Iris pigment epithelial cell (primary cell): Measurements from ENCODE around the gene BEND7.
A peak's percentile ranks its signal among the peaks of the same experiment; 100 is the strongest.

Experiments
- DNase-seq: peaks from one replicate; pipeline ENCODE4 v3.0.0-alpha.2; 2011; ENCODE audit warnings: low read depth

The BEND7 gene

GRCh38 chr10:13520194-13520593 lies 8.6 kb downstream of the BEND7 start:
- no peak for DNase-seq

DNA sequence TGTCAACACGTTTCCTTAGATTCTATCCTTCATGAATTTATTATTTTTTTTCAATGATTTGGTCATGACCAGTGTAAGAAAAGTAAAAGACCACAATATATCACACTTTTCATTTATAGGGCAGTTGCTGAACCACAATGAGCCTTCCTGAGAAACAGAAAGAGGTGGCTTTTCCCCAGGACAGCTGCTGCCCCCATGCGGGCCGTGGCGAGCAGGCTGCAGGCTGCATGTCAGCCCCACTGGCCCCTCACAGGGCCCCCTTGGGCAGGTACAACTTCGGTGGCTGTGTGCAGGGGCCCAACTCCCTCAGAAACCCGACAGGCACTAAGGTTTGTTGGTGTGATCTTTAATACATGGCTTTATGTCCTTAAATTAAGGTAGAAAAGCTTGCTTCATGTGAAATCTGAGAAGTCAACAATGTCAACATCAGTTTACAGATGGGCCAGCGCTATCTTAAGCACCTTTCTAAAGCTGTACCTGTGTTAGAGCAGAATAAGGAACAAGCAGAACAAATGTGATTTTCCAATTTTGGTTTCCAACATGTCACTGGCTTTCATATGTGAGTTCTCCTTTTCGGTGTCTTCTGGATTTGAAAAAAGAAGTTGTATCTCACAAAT lies 10.6 kb downstream of the BEND7 start:
- DNase-seq: peak; percentile 32

DNA sequence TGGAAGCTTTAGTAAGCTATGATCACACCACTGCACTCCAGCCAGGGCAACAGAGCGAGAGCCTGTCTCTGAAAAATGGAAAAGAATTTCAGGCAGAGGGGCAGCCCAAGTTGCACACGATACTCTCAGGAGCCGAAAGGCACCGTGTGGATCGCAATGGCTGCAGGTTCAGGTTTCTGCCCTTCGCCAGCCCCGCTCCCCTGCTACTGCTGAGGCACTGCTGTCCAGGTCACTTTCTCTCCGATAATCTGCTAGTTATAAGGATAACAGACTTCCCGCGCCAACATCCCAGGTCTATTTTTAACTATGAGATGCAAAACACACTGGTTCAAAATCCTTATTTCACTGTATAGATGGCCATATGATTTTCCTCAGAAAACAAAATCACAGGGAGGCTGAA lies 11.1 kb downstream of the BEND7 start:
- DNase-seq: no peak

DNA sequence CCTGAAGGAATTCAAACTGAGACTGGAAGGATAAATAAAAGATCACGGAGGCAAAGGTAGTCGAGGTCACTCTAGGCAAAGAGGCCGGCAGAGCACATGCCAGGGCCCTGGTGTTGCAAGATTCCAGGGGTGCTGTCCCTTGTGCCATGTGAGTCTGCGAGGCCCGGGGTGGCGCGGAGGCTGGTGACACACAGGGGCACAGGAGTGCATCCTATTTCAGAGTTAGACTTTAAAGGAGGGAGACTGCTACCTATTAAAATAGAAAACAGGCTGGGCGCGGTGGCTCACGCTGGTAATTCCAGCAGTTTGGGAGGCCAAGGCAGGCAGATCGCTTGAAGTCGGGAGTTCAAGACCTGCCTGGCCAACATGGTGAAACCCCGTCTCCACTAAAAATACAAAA lies 12.6 kb downstream of the BEND7 start:
- no peak for DNase-seq

DNA sequence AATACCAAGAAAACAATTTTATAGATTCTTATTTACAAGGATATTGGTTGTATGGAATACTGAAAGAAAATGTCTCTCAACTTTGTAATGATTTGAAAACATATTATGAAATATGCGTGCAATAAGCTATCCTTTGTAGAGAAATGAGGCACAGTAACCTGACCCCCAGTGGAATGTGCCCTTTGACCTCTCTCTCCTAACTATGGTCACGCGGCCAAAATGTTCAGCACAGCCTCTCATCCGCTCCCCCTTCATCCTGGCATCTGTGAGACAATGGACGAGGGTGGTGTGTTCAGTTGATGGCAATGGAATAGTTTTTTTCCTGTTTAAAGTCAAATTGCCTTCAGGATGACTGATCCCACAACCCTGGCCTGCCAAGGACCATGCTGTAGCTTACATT lies 13.3 kb downstream of the BEND7 start:
- DNase-seq: no peak

GRCh38 chr10:13514296-13514695 lies 14.5 kb downstream of the BEND7 start:
- no peak for DNase-seq

DNA sequence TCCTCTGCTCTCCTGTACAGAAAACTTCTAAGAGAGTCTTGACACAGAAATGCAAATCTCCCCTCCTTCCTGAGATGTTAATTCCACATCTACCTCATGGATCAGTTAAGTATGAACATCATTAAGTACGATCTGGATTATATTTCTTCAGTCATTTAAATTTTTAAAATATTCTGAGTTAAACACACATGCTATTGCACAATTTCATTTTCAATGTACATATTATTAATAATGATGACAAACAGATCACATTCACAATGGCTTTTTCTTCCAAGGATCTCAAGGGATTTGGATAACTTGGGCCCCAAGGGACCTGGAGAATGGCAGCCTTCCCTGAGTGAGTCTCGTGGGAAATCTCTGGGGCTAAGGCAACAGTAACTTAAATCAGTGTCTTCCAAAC lies 16.2 kb downstream of the BEND7 start:
- no peak for DNase-seq

DNA sequence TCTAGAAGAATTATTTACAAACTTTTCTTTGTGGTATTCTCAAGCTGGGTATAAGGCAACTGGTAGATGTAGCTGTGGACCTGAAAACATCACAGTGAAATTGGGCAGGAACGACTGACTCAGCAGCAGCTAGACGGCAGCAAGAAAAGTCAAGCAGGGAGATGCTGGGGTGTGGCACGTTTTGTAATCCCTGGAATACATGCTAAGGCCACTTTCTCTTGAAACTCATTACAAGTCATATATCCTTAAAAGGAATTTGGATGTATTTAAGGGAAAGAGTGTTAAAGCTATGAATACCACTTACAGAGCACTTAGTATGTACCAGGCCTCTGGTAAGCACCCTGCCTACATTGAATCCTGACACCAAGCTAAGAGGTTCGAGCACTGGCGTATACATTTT lies 17.4 kb downstream of the BEND7 start:
- DNase-seq: no peak

GRCh38 chr10:13505052-13505680 lies 23.6 kb downstream of the BEND7 start:
- DNase-seq: no peak

DNA sequence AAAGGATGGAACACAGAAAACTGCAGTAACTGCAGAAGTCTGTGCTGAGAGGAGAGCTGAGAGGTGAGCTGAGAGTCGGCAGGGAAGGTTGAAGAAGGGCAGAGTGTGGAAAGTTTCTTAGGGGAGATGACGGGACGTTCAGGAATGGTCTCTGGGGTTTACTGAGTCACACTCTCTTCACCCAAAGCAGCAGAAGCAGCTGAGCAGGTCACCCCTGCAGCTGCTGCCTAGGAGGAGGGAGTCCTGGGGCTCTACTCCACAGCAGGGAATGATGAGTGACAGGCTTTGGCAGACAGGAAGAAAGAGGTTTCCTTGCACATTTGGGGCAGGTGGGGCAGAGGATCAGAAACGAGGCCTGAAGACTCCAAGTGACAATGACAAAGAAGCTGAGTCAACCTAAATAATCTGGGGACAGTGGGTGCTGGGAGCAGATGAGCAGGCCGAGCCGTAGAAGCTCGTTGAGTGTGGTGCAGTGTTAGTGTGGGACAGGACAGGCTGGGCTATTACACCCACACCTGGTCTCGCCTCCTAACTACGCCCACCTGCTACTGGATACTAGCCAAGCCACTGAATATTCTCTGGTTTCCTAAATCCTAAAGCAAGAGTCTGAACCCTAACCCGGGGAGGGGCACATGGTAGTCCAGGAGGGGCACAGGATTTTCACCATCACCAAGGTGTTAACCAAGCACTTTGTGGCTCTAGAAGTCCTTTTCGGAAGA lies 24.9 kb downstream of the BEND7 start:
- DNase-seq: peak; percentile 86

GRCh38 chr10:13502380-13502779 lies 26.4 kb downstream of the BEND7 start:
- no peak for DNase-seq

DNA sequence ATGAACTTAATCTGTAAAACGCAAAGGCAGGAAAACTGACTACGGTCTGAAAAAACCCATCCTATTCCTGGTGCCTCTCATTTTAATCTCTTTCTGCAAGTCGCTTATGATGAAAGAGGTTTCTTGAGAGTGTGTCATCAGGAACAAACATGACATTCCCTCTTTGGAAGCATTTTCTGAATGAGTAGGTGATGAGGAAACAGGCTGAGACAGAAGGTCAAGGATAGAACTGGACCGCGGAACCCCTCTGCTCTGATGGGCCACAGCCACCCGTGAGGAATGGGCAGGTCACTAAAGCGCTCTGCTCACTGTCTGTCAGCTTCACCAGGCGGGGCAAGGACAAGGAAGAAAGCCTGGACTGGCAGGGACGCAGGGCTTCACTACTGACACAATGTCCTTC lies 28.6 kb downstream of the BEND7 start:
- peak; percentile 5 for DNase-seq

DNA sequence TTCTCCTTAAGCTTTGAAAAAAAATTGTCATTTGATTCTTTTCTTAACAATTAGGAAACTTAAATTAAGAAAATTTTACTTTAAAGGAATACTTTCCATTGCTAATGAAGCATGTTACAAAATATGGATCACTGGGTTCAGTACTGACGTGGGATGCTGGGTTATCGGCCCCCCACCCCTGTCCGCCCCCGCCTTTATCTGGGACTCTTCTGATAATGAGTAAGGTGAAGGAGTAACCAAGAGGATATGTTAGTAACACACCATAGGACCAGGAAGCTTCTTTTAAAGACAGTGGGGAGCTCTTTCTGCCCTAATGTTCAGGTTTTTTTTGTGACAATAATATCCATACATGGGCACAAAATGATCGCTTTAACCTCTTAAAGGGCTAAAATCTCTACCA lies 29.7 kb downstream of the BEND7 start:
- DNase-seq: no peak

- no peak for DNase-seq
Measured at GRCh38 chr10:13496931-13497330, 31.9 kb downstream of the BEND7 start.

DNA sequence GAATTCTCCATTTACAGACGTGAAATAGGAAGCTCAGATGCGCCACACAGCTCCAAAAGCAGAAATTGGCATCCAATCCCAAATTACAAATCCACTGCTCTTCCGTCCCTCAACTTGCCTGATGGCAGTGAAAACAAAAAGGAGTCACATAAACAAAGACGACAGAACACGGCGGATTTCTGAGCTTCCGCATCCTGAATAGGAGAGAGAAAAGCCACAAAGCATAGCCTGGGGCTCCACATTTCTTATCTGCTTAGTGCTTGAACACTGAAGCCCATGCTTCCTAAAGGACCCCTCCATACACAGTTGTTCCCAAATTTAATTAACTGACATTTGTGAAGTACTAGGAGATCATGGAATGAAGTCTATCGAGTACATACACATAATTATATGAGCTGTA lies 32.6 kb downstream of the BEND7 start:
- DNase-seq: no peak

GRCh38 chr10:13492493-13493180 lies 36.2 kb downstream of the BEND7 start:
- DNase-seq: no peak

DNA sequence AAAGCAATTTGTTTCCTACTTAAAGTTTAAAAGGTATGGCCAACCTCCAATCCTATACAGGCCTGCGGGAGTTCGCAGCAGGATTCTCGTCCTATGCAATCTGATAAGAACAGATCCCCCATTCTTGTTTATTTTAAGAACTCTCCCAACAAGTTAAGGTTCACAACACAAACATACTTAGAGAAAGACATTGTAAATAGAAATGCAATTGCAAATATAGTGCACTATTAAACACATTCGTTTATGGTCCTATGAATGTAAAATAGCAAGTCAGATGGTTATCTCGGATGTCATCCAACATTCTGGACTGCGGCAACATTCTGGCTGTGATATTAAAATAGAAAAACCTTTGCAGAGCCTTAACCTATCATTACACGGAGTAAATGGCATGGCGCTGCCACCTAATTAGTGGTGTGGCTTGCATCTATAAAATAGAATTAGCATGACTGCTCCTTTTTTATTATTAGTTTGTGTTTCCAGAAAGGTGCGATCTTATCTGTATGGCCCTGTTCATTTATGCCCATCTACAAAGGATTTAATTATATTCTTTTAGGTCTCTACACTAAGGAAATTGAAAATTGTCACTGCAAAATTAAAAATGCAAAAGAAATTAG lies 37.0 kb downstream of the BEND7 start:
- DNase-seq: no peak

DNA sequence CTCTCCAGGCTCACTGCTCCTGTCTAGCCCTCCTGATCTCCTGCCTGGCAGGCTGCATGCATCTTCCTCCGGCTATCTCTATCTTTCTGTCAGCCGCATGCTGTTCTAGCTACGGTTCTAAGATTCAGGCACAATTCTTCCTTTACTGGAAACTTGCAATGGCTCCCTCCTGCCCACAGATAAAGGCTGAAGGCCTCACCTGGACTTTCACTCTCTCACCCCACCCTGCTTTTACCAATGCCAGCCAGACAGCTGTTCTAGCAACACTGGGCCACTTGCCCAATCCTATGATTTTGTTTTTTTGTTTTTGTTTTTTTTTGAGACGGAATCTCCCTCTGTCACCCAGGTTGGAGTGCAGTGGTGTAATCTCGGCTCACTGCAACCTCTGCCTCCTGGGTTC lies 38.3 kb downstream of the BEND7 start:
- no peak for DNase-seq

GRCh38 chr10:13489035-13489599 lies 39.7 kb downstream of the BEND7 start:
- no peak for DNase-seq

GRCh38 chr10:13485623-13486022 lies 43.2 kb downstream of the BEND7 start:
- peak; percentile 11 for DNase-seq

GRCh38 chr10:13483951-13484350 lies 44.9 kb downstream of the BEND7 start:
- DNase-seq: no peak

DNA sequence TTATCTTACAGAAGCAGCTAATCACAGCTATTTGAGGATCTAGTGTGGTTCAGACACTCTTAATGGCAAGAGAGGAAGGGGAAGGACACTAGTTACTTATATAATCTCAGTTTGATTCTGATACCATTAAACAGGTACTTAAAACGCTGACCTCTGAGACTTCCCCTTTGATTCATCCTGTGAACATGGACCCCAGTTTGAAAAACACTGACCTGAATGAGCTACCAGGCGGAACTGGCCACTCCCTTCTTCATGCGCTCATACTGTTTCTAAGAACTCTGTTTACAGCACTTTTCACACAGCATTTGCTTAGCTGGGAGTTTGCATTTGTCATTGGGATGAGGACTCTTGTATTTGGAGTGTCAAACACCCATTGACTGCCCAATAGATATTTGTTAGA lies 45.7 kb downstream of the BEND7 start:
- no peak for DNase-seq
